ENCODE results near the gene MRPL49. TPM values are rescaled to one million over a fixed set of nuclear protein-coding genes. Genes with fewer than 3 reads are reported as not detected.

MRPL49 gene
- polyA plus RNA-seq, 1 experiment = 68.5 TPM

DNA sequence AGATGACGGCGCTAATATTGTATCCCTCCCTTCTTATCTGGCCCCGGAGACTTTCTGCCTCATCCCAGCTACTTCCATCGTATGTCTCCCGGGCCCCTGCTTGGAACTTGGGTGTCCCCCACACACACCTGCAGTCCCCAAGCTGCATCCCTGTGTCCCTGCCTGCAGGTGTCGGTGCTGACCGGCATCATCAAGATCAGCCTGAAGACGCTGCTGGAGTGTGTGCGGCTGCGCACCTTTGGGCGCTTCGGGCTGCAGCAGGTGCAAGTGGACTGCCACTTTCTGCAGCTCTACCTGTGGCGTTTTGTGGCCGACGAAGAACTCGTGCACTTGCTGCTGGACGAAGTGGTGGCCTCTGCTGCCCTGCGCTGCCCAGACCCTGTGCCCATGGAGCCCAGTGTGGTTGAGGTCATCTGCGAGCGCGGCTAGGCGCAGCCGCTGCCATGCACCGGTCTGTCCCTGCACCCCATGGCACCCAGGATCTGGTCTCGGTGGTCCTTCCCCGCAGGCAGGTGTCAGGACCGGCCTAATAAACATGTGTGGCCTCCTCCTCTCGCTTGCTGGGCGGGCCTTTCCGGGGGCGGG, 10.9 kb upstream of the MRPL49 start:
- DNase-seq (ENCODE audit: low read depth) = no peak
- TF ChIP-seq, protein P1, sequence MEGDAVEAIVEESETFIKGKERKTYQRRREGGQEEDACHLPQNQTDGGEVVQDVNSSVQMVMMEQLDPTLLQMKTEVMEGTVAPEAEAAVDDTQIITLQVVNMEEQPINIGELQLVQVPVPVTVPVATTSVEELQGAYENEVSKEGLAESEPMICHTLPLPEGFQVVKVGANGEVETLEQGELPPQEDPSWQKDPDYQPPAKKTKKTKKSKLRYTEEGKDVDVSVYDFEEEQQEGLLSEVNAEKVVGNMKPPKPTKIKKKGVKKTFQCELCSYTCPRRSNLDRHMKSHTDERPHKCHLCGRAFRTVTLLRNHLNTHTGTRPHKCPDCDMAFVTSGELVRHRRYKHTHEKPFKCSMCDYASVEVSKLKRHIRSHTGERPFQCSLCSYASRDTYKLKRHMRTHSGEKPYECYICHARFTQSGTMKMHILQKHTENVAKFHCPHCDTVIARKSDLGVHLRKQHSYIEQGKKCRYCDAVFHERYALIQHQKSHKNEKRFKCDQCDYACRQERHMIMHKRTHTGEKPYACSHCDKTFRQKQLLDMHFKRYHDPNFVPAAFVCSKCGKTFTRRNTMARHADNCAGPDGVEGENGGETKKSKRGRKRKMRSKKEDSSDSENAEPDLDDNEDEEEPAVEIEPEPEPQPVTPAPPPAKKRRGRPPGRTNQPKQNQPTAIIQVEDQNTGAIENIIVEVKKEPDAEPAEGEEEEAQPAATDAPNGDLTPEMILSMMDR (IDR thresholded peaks at IDR 0.05; ENCODE audit: insufficient read depth, low read depth, low read length) = no peak
- Histone ChIP-seq H3K4me3 (ENCODE audit: low read depth, low read length) (no peak overlapping the region), H3K36me3 (ENCODE audit: control insufficient read depth, insufficient read depth, low read length) (peaks cover 10% of the 10 kb centered on the region; the same call in 1 of the 2 replicates), H3K27me3 (ENCODE audit: control insufficient read depth, insufficient read depth, low read length) (no peaks in the 10 kb centered on the region)
- ChIA-PET CTCF (interaction anchor here (0.6 to 7.2 kb wide), 33 partner anchors 7 to 1298 kb away, joined by 3 to 152 read pairs (median 4); partner anchors contain the start of genes ARL2, CAPN1, FAU and MEN1), POLR2A (interaction anchor here (0.8 to 1.0 kb wide), 2 partner anchors 11 to 106 kb away, joined by 3 to 4 read pairs; partner anchors contain the start of genes FAU and MRPL49)

DNA sequence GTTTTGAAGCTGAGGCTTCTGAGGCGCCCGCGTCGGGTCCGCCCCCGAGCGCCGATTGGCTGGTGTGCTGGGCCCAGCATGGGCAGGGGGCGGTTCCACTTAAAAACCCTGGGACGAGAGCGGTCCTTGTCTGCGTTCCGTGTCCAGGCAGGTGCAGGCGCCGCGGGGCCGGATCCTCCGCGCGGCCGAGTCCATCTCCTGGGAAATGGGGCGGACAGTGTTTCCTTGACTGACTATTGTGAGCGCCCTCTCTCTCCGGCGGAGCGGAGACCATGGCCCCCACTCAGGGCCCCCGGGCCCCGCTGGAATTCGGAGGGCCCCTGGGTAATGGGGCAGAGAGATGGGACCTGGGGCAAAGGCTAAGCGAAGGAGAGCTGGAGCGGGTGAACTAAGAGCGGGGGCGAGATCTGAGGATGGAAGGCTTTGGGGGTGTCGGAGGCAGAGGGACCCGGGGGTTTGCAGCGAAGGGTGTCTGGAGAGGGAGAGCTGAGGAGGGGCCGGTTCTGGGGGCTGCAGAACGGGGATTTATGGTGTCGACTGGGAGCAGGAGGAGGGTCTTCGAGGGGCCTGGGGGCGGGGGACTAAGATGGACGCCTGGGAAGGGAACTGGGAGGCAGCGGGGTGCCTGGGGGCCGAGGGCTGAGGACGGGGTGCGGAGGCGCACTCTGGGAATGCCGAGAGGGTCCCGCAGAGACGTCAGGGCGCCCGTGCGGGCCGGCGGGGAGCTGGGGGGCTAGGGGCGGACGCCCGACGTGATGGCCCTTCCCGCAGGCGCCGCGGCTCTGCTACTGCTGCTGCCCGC, 10.2 kb upstream of the MRPL49 start, which contains the start of gene TM7SF2:
Gene TM7SF2 (plus strand): TSS at position 129 of the 802 bp plus-strand sequence. CDS start 144 bp downstream, at position 273.
- H3K4me3 ChIP-seq (ENCODE audit: low read depth, low read length) = peak within 1 kb of the TSS; percentile 44
- CTCF ChIA-PET = interaction anchor here (0.6 to 7.2 kb wide), 27 partner anchors 8 to 1297 kb away, joined by 3 to 152 read pairs (median 4); partner anchors contain the start of genes ARL2, CAPN1, FAU and MRPL49
- TF ChIP-seq, protein P1 (IDR thresholded peaks at IDR 0.05; ENCODE audit: insufficient read depth, low read depth, low read length) = no peak
- H3K36me3 ChIP-seq (ENCODE audit: control insufficient read depth, insufficient read depth, low read length) = peaks cover 10% of the 10 kb centered on the region; the same call in 1 of the 2 replicates
- no peaks in the 10 kb centered on the region for H3K27me3 ChIP-seq (ENCODE audit: control insufficient read depth, insufficient read depth, low read length)
- POLR2A ChIA-PET = interaction anchor here (0.8 to 1.0 kb wide), 2 partner anchors 10 to 105 kb away, joined by 3 to 4 read pairs; partner anchors contain the start of genes FAU and MRPL49
- DNase-seq (ENCODE audit: low read depth) = peak; percentile 49

DNA sequence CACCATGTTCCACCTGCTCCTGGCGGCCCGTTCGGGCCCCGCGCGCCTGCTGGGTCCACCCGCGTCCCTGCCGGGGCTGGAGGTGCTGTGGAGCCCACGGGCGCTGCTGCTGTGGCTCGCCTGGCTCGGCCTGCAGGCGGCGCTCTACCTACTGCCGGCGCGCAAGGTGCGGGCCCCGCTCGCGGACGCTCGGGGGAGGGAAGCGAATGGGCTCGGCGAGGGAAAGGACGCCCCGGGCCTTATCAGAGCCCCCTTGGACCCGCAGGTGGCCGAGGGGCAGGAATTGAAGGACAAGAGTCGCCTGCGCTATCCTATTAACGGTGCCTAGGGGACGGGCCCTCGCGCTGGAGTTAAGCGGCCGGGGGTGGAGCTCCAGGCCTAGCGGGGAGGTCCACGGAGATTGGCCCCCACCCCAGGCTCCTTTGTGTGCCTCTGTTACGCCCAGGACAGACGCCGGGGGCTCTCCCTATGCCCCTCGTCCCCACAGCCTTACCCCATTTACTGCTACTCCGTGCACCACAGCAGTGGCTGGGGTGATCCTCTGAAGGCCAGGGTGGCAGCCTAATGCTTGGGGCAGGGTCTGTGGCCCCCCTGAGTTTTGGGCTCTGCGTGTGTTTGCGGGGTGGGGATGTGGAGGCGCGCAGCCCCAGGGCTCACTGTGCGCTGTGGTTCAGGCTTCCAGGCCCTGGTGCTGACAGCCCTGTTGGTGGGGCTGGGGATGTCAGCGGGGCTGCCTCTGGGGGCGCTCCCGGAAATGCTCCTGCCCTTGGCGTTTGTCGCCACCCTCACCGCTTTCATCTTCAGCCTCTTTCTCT, 9.4 kb upstream of the MRPL49 start:
- H3K27me3 ChIP-seq (ENCODE audit: control insufficient read depth, insufficient read depth, low read length) = no peaks in the 10 kb centered on the region
- ChIA-PET CTCF (interaction anchor here (0.6 to 7.2 kb wide), 24 partner anchors 8 to 269 kb away, joined by 3 to 152 read pairs (median 4); partner anchors contain the start of genes ARL2, CAPN1, CDCA5 and FAU), POLR2A (interaction anchor here (0.5 kb wide), 1 partner anchor 218 kb away, joined by 3 read pairs; no protein-coding TSS in a partner anchor)
- TF ChIP-seq, protein P1 (IDR thresholded peaks at IDR 0.05; ENCODE audit: insufficient read depth, low read depth, low read length) = peak; percentile 58
- H3K36me3 ChIP-seq (ENCODE audit: control insufficient read depth, insufficient read depth, low read length) = peaks cover 10% of the 10 kb centered on the region; the same call in 1 of the 2 replicates
- no peak for DNase-seq (ENCODE audit: low read depth)
- peak overlapping the region; percentile 44 for H3K4me3 ChIP-seq (ENCODE audit: low read depth, low read length)

DNA sequence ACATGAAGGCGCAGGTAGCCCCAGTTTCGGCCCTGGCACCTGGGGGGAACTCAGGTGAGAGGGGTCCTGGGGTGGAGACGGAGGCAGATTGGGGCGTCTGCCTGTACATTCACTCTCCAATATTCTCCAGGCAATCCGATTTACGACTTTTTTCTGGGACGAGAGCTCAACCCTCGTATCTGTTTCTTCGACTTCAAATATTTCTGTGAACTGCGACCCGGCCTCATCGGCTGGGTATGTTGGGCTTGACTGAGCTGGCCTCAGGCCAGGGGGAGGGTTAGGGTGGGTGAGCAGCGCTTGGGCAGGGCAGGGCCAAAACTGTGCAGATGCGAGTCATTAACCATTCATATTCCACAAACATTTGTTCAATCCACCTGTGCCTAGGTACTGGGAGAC, 8.8 kb upstream of the MRPL49 start:
- Histone ChIP-seq H3K36me3 (ENCODE audit: control insufficient read depth, insufficient read depth, low read length) (peaks cover 10% of the 10 kb centered on the region; the same call in 1 of the 2 replicates), H3K27me3 (ENCODE audit: control insufficient read depth, insufficient read depth, low read length) (no peaks in the 10 kb centered on the region), H3K4me3 (ENCODE audit: low read depth, low read length) (no peak overlapping the region)
- TF ChIP-seq, protein P1 (IDR thresholded peaks at IDR 0.05; ENCODE audit: insufficient read depth, low read depth, low read length) = no peak
- ChIA-PET CTCF (interaction anchor here (0.6 to 7.2 kb wide), 17 partner anchors 8 to 270 kb away, joined by 3 to 152 read pairs (median 3); partner anchors contain the start of genes ARL2, CDCA5, FAU and MRPL49), POLR2A (interaction anchor here (0.5 kb wide), 1 partner anchor 218 kb away, joined by 3 read pairs; no protein-coding TSS in a partner anchor)
- no peak for DNase-seq (ENCODE audit: low read depth)
